Muscle of leg (tissue), 11 donors: ENCODE measurements around the gene ADGRB3. TPM values are rescaled to one million over a fixed set of nuclear protein-coding genes. Genes with fewer than 3 reads are reported as not detected.

ENCODE experiments used
- DNase-seq: peaks from one replicate; pipeline ENCODE4 v3.0.0; 2013
- H3K27ac ChIP-seq: one replicate; pipeline ENCODE4 v1.5.1; 2013; ENCODE audit warnings: mild to moderate bottlenecking, low read length, control low read depth
- H3K27me3 ChIP-seq: one replicate; pipeline ENCODE4 v1.6.1; 2013; ENCODE audit warnings: low read length; ENCODE audit not compliant: control insufficient read depth, insufficient read depth
- H3K36me3 ChIP-seq: one replicate; pipeline ENCODE4 v1.6.1; 2013; ENCODE audit warnings: low read length; ENCODE audit not compliant: control insufficient read depth, insufficient read depth
- H3K4me1 ChIP-seq: one replicate; pipeline ENCODE4 v1.6.1; 2013; ENCODE audit warnings: low read length; ENCODE audit not compliant: control insufficient read depth, insufficient read depth
- H3K4me3 ChIP-seq: one replicate; pipeline ENCODE4 v1.5.1; 2013; ENCODE audit warnings: low read length, control low read depth
- H3K9me3 ChIP-seq: replicated peaks from 2 replicates; pipeline ENCODE4 v1.6.1; 2013; ENCODE audit warnings: low read depth, low read length; ENCODE audit not compliant: control insufficient read depth
- WGBS: methylation state at CpG from one replicate; pipeline ENCODE4 v1.1.5; 2013; ENCODE audit warnings: missing lambda C conversion rate; ENCODE audit not compliant: insufficient coverage; 5-methylcytosine and 5-hydroxymethylcytosine counted together
- polyA plus RNA-seq, 8 donors: library from polyadenylated mRNA; unstranded; fragments of 120-200 nt; gene quantifications; one replicate each; pipeline versions ENCODE4 v1.2.1 to v1.2.3, GENCODE V29; 2013; ENCODE audit warnings: inconsistent platforms in 1 of 8, low replicate concordance in 1 of 8; ENCODE audit not compliant: insufficient read length in 8 of 8, insufficient read depth in 1 of 8
- total RNA-seq: library from RNA; stranded (reverse); fragments of 120-200 nt; gene quantifications from one replicate; pipeline ENCODE4 v1.2.4, GENCODE V29; 2013

ADGRB3 gene
- total and polyA plus RNA-seq, 9 donors: 0.78 to 2.6 (median 1.3) TPM

GRCh38 chr6:69331886-69332285 lies 696.8 kb downstream of the ADGRB3 start:
- Histone ChIP-seq H3K36me3 (no peaks in the 10 kb centered on the region), H3K9me3 (no peaks in the 10 kb centered on the region), H3K4me1 (no peaks in the 10 kb centered on the region), H3K27ac (no peak overlapping the region), H3K4me3 (no peak overlapping the region), H3K27me3 (no peaks in the 10 kb centered on the region)
- no CpG with 5 or more reads among the region's 2 CpGs for WGBS
- DNase-seq: no peak

- Histone ChIP-seq H3K36me3 (no peaks in the 10 kb centered on the region), H3K27ac (no peak overlapping the region), H3K4me3 (no peak overlapping the region), H3K9me3 (no peaks in the 10 kb centered on the region), H3K4me1 (no peaks in the 10 kb centered on the region), H3K27me3 (no peaks in the 10 kb centered on the region)
- DNase-seq: peak; percentile 28
- no CpG with 5 or more reads among the region's 3 CpGs for WGBS
Measured at GRCh38 chr6:69337311-69337710, 702.2 kb downstream of the ADGRB3 start.

GRCh38 chr6:69338431-69339162 lies 703.5 kb downstream of the ADGRB3 start:
- H3K9me3 ChIP-seq: no peaks in the 10 kb centered on the region
- H3K27me3 ChIP-seq: no peaks in the 10 kb centered on the region
- no peak overlapping the region for H3K4me3 ChIP-seq
- H3K4me1 ChIP-seq: no peaks in the 10 kb centered on the region
- H3K36me3 ChIP-seq: no peaks in the 10 kb centered on the region
- no peak overlapping the region for H3K27ac ChIP-seq
- WGBS: no CpG with 5 or more reads among the region's 5 CpGs
- DNase-seq: no peak

- Histone ChIP-seq H3K4me3 (no peak overlapping the region), H3K4me1 (no peaks in the 10 kb centered on the region), H3K9me3 (no peaks in the 10 kb centered on the region), H3K27me3 (no peaks in the 10 kb centered on the region), H3K36me3 (no peaks in the 10 kb centered on the region), H3K27ac (no peak overlapping the region)
- 89% methylated on average over 4 of the region's 6 CpGs for WGBS
- no peak for DNase-seq
Measured at GRCh38 chr6:69339163-69339550, 704.1 kb downstream of the ADGRB3 start.

- H3K9me3 ChIP-seq: no peaks in the 10 kb centered on the region
- WGBS: no CpG with 5 or more reads among the region's 1 CpG
- H3K36me3 ChIP-seq: no peaks in the 10 kb centered on the region
Measured at GRCh38 chr6:69340196-69340595, 705.1 kb downstream of the ADGRB3 start.

GRCh38 chr6:69343851-69344250 lies 708.8 kb downstream of the ADGRB3 start:
- no peaks in the 10 kb centered on the region for H3K27me3 ChIP-seq
- WGBS: no CpG with 5 or more reads among the region's 2 CpGs
- no peaks in the 10 kb centered on the region for H3K36me3 ChIP-seq
- no peak overlapping the region for H3K4me3 ChIP-seq
- no peaks in the 10 kb centered on the region for H3K4me1 ChIP-seq
- H3K27ac ChIP-seq: peak overlapping the region; percentile 55
- peak; percentile 88 for DNase-seq
- no peaks in the 10 kb centered on the region for H3K9me3 ChIP-seq

More at GRCh38 chr6:69340196-69340595, 705.1 kb downstream of the ADGRB3 start:
- DNase-seq: no peak
- Histone ChIP-seq H3K4me3 (no peak overlapping the region), H3K4me1 (no peaks in the 10 kb centered on the region), H3K27me3 (no peaks in the 10 kb centered on the region), H3K27ac (no peak overlapping the region)

GRCh38 chr6:69349771-69350170 lies 714.7 kb downstream of the ADGRB3 start:
- Histone ChIP-seq H3K9me3 (no peaks in the 10 kb centered on the region), H3K27ac (no peak overlapping the region), H3K36me3 (no peaks in the 10 kb centered on the region), H3K4me1 (peaks cover 4% of the 10 kb centered on the region), H3K27me3 (no peaks in the 10 kb centered on the region), H3K4me3 (no peak overlapping the region)
- WGBS: 15% methylated on average over 3 of the region's 7 CpGs
- DNase-seq: peak; percentile 94

GRCh38 chr6:69362209-69362608 lies 727.1 kb downstream of the ADGRB3 start:
- Histone ChIP-seq H3K36me3 (no peaks in the 10 kb centered on the region), H3K27ac (no peak overlapping the region), H3K27me3 (no peaks in the 10 kb centered on the region), H3K4me1 (no peaks in the 10 kb centered on the region), H3K9me3 (no peaks in the 10 kb centered on the region), H3K4me3 (no peak overlapping the region)
- DNase-seq: no peak
- WGBS: no CpG with 5 or more reads among the region's 3 CpGs

- Histone ChIP-seq H3K9me3 (no peaks in the 10 kb centered on the region), H3K4me3 (no peak overlapping the region), H3K36me3 (no peaks in the 10 kb centered on the region), H3K4me1 (no peaks in the 10 kb centered on the region), H3K27me3 (no peaks in the 10 kb centered on the region), H3K27ac (no peak overlapping the region)
- no CpG with 5 or more reads among the region's 1 CpG for WGBS
- no peak for DNase-seq
Measured at GRCh38 chr6:69366831-69367230, 731.7 kb downstream of the ADGRB3 start.

GRCh38 chr6:69368613-69369012 lies 733.5 kb downstream of the ADGRB3 start:
- no peaks in the 10 kb centered on the region for H3K9me3 ChIP-seq
- no peaks in the 10 kb centered on the region for H3K27me3 ChIP-seq
- WGBS: no CpG with 5 or more reads among the region's 1 CpG
- no peak overlapping the region for H3K4me3 ChIP-seq
- H3K27ac ChIP-seq: no peak overlapping the region
- no peaks in the 10 kb centered on the region for H3K4me1 ChIP-seq
- DNase-seq: no peak
- H3K36me3 ChIP-seq: no peaks in the 10 kb centered on the region

- Histone ChIP-seq H3K27ac (no peak overlapping the region), H3K36me3 (no peaks in the 10 kb centered on the region), H3K9me3 (no peaks in the 10 kb centered on the region), H3K27me3 (no peaks in the 10 kb centered on the region), H3K4me1 (no peaks in the 10 kb centered on the region), H3K4me3 (no peak overlapping the region)
- 67% methylated on average over 1 of the region's 3 CpGs for WGBS
- no peak for DNase-seq
Measured at GRCh38 chr6:69370763-69371162, 735.7 kb downstream of the ADGRB3 start.
